SH-SY5Y (cell line): Measurements from ENCODE around the gene MPP1.

Experiments used
- GATA2 ChIP-seq: IDR thresholded peaks from 2 replicates; pipeline ENCODE4 v1.6.1; 2011; ENCODE audit warnings: mild to moderate bottlenecking, low read depth, low read length
- GATA3 ChIP-seq: IDR thresholded peaks from 2 replicates; pipeline ENCODE4 v1.6.1; 2011; ENCODE audit warnings: low read depth, mild to moderate bottlenecking, low read length, moderate library complexity

GRCh38 chrX:154815274-154815818, 10.1 kb upstream of the MPP1 start:
- TF ChIP-seq GATA3 (no peak), GATA2 (no peak)
